Prostate gland (tissue), 2 donors: ENCODE measurements around the gene ZNF280B. TPM values are rescaled to one million over a fixed set of nuclear protein-coding genes. Genes with fewer than 3 reads are reported as not detected.
"Not testable (repeated sequence)": the region's sequence is repeated elsewhere in the genome, so short reads cannot be mapped to it uniquely, and the experiment has no call there.

ENCODE experiments used
- DNase-seq: peaks from one replicate; pipeline ENCODE4 v3.0.0-alpha.2; 2019; ENCODE audit warnings: low spot score
- H3K27ac ChIP-seq, 2 donors: fragments of 200-600 bp; sonication (generic); 2 replicates each; pipeline ENCODE4 v1.5.1; 2017 to 2019
- H3K27me3 ChIP-seq: fragments of 200-600 bp; sonication (generic); replicated peaks from 2 replicates; pipeline ENCODE4 v1.5.1; 2019; ENCODE audit not compliant: insufficient read depth
- H3K36me3 ChIP-seq, 2 donors: fragments of 200-600 bp; sonication (generic); 1 replicate in 1 of 2; 2 replicates in 1 of 2; pipeline versions ENCODE4 v1.5.1 to v1.8.1; 2017 to 2019
- H3K4me1 ChIP-seq: fragments of 200-600 bp; sonication (generic); replicated peaks from 2 replicates; pipeline ENCODE4 v1.5.1; 2019
- H3K4me3 ChIP-seq, 2 donors: fragments of 200-600 bp; sonication (generic); 2 replicates each; pipeline ENCODE4 v1.5.1; 2017 to 2019
- H3K9me3 ChIP-seq: fragments of 200-600 bp; sonication (generic); 2 replicates; pipeline ENCODE4 v1.5.1; 2017
- POLR2A ChIP-seq: fragments of 450-650 bp; IDR thresholded peaks from one replicate; pipeline ENCODE4 v1.6.1; 2016; ENCODE audit warnings: antibody characterized with exemption, mild to moderate bottlenecking
- POLR2AphosphoS5 ChIP-seq: sonication (generic); formaldehyde crosslinking; IDR thresholded peaks from one replicate; pipeline ENCODE4 v1.6.1; 2017; ENCODE audit warnings: antibody characterized with exemption
- WGBS: methylation state at CpG from one replicate; pipeline ENCODE4 v1.1.5; 2018; 5-methylcytosine and 5-hydroxymethylcytosine counted together
- intact Hi-C: fragments of 100-400 bp; cut with DNase I; formaldehyde crosslinking; loops from one replicate; pipeline ENCODE4 v1.14.2; 2022
- total RNA-seq, 2 donors: library from RNA; depleted of rRNA; stranded (reverse); fragments of >200 nt; gene quantifications; one replicate each; pipeline ENCODE4 v1.1.0, GENCODE V29; 2016
- TF ChIP-seq, protein P1 (sequence below), 4 experiments: fragments of 200-600 bp in 2 of 4; fragments of 450-650 bp in 2 of 4; sonication (generic) in 2 of 4; IDR thresholded peaks; 1 replicate in 3 of 4; 2 replicates in 1 of 4; pipeline ENCODE4 v1.5.1; 2016 to 2019; ENCODE audit warnings: antibody characterized with exemption in 4 of 4, mild to moderate bottlenecking in 2 of 4, moderate library complexity in 2 of 4

The ZNF280B gene
- total RNA-seq, 2 donors from 2014 or later, result 0.50 to 33.9 TPM

DNA sequence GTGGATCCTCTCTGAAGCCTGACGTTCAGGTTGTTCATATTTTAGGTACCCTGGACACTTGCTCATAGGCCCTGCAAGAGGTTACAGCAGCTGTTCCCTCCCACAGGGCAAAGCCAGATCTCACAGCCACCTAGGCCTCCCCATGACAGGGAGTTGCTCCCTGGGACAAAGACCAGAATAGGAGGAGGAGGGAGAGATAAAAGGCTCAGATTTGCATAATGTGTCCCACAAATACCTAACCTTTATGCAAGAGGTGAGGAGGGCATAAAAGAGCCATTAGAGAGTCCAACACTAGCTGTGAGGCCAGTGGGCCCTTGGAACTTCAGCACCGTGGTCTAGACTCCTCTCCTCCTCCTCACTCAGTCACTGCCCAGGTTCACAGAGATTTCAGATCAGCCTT, 33.8 kb downstream of the ZNF280B start:
- no peaks in the 10 kb centered on the region for H3K4me1 ChIP-seq
- H3K27ac ChIP-seq, result no peak overlapping the region
- no peak overlapping the region for H3K4me3 ChIP-seq
- H3K27me3 ChIP-seq, result no peaks in the 10 kb centered on the region
- H3K9me3 ChIP-seq, result no peaks in the 10 kb centered on the region
- DNase-seq, result no peak
- WGBS, result 63% methylated on average over 2 of the region's 2 CpGs
- H3K36me3 ChIP-seq, result no peaks in the 10 kb centered on the region
- TF ChIP-seq, protein P1, sequence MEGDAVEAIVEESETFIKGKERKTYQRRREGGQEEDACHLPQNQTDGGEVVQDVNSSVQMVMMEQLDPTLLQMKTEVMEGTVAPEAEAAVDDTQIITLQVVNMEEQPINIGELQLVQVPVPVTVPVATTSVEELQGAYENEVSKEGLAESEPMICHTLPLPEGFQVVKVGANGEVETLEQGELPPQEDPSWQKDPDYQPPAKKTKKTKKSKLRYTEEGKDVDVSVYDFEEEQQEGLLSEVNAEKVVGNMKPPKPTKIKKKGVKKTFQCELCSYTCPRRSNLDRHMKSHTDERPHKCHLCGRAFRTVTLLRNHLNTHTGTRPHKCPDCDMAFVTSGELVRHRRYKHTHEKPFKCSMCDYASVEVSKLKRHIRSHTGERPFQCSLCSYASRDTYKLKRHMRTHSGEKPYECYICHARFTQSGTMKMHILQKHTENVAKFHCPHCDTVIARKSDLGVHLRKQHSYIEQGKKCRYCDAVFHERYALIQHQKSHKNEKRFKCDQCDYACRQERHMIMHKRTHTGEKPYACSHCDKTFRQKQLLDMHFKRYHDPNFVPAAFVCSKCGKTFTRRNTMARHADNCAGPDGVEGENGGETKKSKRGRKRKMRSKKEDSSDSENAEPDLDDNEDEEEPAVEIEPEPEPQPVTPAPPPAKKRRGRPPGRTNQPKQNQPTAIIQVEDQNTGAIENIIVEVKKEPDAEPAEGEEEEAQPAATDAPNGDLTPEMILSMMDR (IDR thresholded peaks at IDR 0.05), result no peak
- TF ChIP-seq POLR2AphosphoS5, result no peak
- TF ChIP-seq POLR2A, result no peak
- intact Hi-C loops, result no loop called here

DNA sequence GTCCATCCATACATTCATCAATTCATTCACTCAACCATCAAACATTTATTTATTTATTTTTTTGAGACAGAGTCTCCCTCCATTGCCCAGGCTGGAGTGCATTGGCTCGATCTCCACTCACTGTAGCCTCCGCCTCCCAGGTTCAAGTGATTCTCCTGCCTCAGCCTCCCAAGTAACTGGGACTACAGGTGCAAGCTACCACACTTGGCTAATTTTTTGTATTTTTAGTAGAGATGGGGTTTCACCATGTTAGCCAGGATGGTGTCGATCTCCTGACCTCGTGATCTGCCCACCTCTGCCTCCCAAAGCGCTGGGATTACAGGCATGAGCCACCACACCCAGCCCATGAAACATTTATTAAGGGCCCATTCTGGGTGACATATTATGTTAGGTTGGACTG, 37.4 kb downstream of the ZNF280B start:
- H3K9me3 ChIP-seq, H3K27me3 ChIP-seq, H3K27ac ChIP-seq, intact Hi-C loops, DNase-seq, H3K4me3 ChIP-seq, H3K36me3 ChIP-seq, H3K4me1 ChIP-seq: not testable (repeated sequence)
- WGBS, result 92% methylated on average over 5 of the region's 5 CpGs

DNA sequence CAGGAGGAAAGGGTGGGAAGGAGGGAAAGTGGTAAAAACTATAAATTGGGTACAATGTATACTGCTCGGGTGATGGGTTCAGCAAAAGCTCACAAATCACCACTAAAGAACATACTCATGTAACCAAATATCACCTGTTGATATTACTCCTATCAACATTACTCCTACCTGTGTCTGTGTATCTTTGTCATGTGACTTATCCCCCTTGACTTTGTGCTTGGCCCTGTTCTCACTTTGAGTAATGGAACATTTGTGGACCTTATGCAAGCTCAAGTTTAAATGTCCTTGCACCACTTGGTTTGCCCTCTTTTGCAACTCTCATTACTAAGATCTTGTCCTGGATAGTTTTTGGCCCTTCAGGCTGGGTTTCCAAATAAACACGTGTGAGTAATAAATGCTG, 39.0 kb downstream of the ZNF280B start:
- TF ChIP-seq, protein P1 (IDR thresholded peaks at IDR 0.05), result no peak
- TF ChIP-seq POLR2AphosphoS5 (no peak), POLR2A (no peak)
- Histone ChIP-seq H3K27ac (no peak overlapping the region), H3K36me3 (no peaks in the 10 kb centered on the region), H3K4me3 (no peak overlapping the region), H3K27me3 (no peaks in the 10 kb centered on the region), H3K9me3 (no peaks in the 10 kb centered on the region), H3K4me1 (no peaks in the 10 kb centered on the region)
- intact Hi-C loops, result loop anchor here (10.0 kb wide), 1 partner anchor 485 kb away; no protein-coding TSS in a partner anchor
- WGBS, result 53% methylated on average over 2 of the region's 2 CpGs
- no peak for DNase-seq

DNA sequence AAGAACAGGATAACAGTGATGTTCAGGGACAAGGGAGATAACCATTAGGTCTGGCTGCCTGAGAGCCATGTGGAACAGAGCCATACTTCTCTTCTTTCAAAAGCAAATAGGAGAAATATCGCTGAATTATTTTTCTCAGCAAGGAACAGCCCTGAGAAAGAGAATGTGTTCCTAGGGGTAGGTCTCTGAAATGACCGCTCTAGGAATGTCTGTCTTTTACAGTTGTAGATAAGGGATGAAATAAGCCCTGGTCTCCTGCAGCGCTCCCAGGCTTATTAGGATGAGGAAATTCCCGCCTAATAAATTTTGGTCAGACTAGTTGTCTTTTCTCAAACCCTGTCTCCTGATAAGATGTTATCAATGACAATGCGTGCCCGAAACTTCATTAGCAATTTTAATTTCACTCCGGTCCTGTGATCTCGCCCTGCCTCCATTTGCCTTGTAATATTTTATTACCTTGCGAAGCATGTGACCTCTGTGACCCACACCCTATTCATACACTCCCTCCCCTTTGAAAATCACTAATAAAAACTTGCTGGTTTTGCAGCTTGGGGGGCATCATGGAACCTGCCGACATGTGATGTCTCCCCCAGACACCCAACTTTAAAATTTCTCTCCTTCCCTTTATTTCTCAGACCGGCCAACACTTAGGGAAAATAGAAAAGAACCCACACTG, 39.6 kb downstream of the ZNF280B start:
- H3K27ac ChIP-seq, H3K4me1 ChIP-seq, DNase-seq, H3K36me3 ChIP-seq, H3K27me3 ChIP-seq, H3K9me3 ChIP-seq, H3K4me3 ChIP-seq: not testable (repeated sequence)
- intact Hi-C loops, result loop anchor here (10.0 kb wide), 1 partner anchor 486 kb away; no protein-coding TSS in a partner anchor
- WGBS, result 88% methylated on average over 11 of the region's 11 CpGs

DNA sequence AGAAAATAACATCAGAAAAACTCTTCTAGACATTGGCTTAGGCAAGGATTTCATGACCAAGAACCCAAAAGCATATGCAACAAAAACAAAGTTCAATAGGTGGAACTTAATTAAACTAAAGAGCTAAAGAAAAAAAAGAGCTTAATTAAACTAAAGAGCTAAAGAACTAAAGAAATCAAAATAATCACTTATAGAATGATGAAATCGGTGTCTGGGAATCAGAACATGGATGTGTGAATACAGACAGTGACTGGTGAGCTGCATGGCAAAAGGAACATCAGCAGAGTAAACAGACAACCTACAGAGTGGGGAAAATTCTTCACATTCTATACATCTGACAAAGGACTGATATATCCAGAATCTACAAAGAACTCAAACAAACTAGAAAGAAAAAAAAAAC, 41.4 kb downstream of the ZNF280B start:
- 86% methylated on average over 1 of the region's 1 CpG for WGBS
- Histone ChIP-seq H3K27me3 (no peaks in the 10 kb centered on the region), H3K4me3 (no peak overlapping the region), H3K27ac (no peak overlapping the region), H3K36me3 (no peaks in the 10 kb centered on the region), H3K9me3 (no peaks in the 10 kb centered on the region), H3K4me1 (no peaks in the 10 kb centered on the region)
- intact Hi-C loops, result loop anchor here (10.0 kb wide), 1 partner anchor 488 kb away; no protein-coding TSS in a partner anchor
- no peak for DNase-seq
- TF ChIP-seq POLR2A (no peak), POLR2AphosphoS5 (no peak)
- TF ChIP-seq, protein P1 (IDR thresholded peaks at IDR 0.05), result no peak

DNA sequence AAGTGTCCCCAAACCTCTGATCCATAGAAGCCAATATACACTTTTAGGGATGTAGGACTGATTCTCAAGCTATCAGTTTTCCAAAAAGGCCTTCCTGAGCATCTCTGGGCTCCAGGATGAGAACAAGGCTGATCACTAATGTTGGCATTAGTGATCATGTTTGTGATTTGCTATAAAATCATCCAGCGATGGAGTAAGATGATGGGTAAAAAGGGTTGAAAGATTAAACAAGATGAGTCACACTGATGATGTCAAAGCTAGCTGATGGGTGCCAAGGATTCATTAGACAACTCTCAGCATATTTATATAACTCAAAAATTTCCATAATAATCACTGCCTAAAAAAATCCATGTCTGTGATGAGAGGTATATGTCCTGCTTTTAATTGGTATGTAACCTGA, 42.8 kb downstream of the ZNF280B start:
- DNase-seq, result no peak
- Histone ChIP-seq H3K36me3 (no peaks in the 10 kb centered on the region), H3K27me3 (no peaks in the 10 kb centered on the region), H3K4me1 (no peaks in the 10 kb centered on the region), H3K9me3 (no peaks in the 10 kb centered on the region), H3K27ac (no peak overlapping the region), H3K4me3 (no peak overlapping the region)
- intact Hi-C loops, result loop anchor here (10.0 kb wide), 1 partner anchor 489 kb away; no protein-coding TSS in a partner anchor
- TF ChIP-seq, protein P1 (IDR thresholded peaks at IDR 0.05), result no peak
- TF ChIP-seq POLR2A, result no peak
- TF ChIP-seq POLR2AphosphoS5, result no peak
- 47% methylated on average over 1 of the region's 1 CpG for WGBS
